DMS79 treated with DMSO at 0.1 percent for 48 hours (cell line): ENCODE results near the gene BTRC.

ENCODE experiments used
- DNase-seq: peaks from one replicate; lab custom pipeline; 2025; lab: John Stamatoyannopoulos, UW

BTRC gene

GRCh38 chr10:101484175-101484745 is 130.3 kb downstream of the BTRC start:
- no peak for DNase-seq

- no peak for DNase-seq
Observed at GRCh38 chr10:101485207-101485606, 131.2 kb downstream of the BTRC start.

GRCh38 chr10:101485681-101486554 is 132.0 kb downstream of the BTRC start:
- DNase-seq, result peak; percentile 20

GRCh38 chr10:101487399-101487798 is 133.4 kb downstream of the BTRC start:
- no peak for DNase-seq

GRCh38 chr10:101489355-101489754 is 135.4 kb downstream of the BTRC start:
- peak; percentile 11 for DNase-seq

GRCh38 chr10:101490026-101490425 is 136.1 kb downstream of the BTRC start:
- DNase-seq, result no peak

GRCh38 chr10:101492205-101492604 is 138.2 kb downstream of the BTRC start:
- peak; percentile 1 for DNase-seq

GRCh38 chr10:101492814-101493213 is 138.8 kb downstream of the BTRC start:
- DNase-seq, result no peak

GRCh38 chr10:101493249-101493648 is 139.3 kb downstream of the BTRC start:
- no peak for DNase-seq

- DNase-seq, result no peak
Observed at GRCh38 chr10:101493782-101494281, 139.9 kb downstream of the BTRC start.

- DNase-seq, result no peak
Observed at GRCh38 chr10:101494650-101495049, 140.7 kb downstream of the BTRC start.

GRCh38 chr10:101495324-101495925 is 141.5 kb downstream of the BTRC start:
- DNase-seq, result peak; percentile 7

GRCh38 chr10:101504438-101504837 is 150.5 kb downstream of the BTRC start:
- DNase-seq, result no peak

- DNase-seq, result no peak
Observed at GRCh38 chr10:101506829-101507661, 153.1 kb downstream of the BTRC start.

GRCh38 chr10:101507828-101508227 is 153.9 kb downstream of the BTRC start:
- no peak for DNase-seq

- no peak for DNase-seq
Observed at GRCh38 chr10:101511938-101512337, 158.0 kb downstream of the BTRC start.

GRCh38 chr10:101512738-101513137 is 158.8 kb downstream of the BTRC start:
- peak; percentile 5 for DNase-seq

- DNase-seq, result no peak
Observed at GRCh38 chr10:101513733-101514132, 159.8 kb downstream of the BTRC start.

- no peak for DNase-seq
Observed at GRCh38 chr10:101525848-101526247, 171.9 kb downstream of the BTRC start.

GRCh38 chr10:101529207-101529606 is 175.2 kb downstream of the BTRC start:
- no peak for DNase-seq

GRCh38 chr10:101529725-101530553 is 176.0 kb downstream of the BTRC start:
- DNase-seq, result no peak
